ENCODE data around the gene NHSL1.

NHSL1 gene

DNA sequence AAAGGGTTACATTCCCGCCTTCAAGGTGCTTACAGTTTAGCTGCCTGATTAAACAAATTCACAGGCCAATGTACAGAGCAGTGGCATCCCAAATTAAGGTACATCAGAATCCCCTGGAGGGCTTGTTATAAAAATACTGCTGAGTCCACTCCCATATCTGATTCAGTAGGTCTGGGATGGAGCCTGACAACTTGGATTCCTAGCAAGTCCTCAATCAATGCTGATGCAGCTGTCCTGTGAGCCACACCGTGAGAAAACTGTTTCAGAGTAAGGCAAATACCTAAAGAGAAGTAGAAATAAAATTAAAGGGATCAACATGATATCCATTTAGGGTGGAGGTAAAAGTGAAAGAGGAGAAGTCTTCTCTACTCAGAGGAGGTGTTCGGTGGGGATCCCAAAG, 16.5 kb downstream of the NHSL1 start:
- DNase-seq = no peak
- TF ChIP-seq POLR2A (IDR thresholded peaks at IDR 0.05; ENCODE audit: low read length) (no peak), GATA1 (IDR thresholded peaks at IDR 0.05; ENCODE audit: low read depth, low read length) (no peak)

DNA sequence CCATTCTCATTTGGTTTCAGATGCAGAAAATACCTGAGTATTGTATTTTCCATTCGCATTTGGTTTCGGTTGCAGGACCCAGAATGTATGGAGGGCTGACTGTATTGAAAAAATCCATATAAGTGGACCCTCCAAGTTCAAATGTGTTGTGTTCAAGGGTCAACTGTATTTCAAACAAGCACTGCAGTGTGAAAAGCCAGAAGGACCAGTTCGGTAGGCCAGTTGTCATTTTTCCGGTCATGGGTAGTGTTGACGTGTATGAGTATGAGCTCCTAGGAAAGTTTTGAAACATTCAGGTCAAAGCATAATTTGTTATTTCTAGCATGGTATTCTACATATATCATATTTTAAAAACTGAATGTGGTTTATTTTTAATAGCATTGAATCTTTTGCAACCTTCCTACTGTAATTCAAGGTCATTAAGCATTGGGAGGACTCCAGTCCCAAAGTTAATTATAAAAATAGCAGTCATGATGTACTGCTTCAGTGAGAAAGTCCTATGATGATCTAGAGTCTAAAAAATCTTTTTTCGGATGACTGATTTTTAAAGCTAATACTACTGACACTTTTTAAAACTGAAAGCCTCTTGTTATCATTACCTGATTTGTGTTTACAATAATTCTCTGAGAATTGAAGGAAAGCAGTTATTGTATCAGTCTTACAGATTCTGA, 18.9 kb downstream of the NHSL1 start:
- TF ChIP-seq GATA1 (IDR thresholded peaks at IDR 0.05; ENCODE audit: low read depth, low read length) (no peak), POLR2A (IDR thresholded peaks at IDR 0.05; ENCODE audit: low read length) (no peak)
- DNase-seq = no peak

DNA sequence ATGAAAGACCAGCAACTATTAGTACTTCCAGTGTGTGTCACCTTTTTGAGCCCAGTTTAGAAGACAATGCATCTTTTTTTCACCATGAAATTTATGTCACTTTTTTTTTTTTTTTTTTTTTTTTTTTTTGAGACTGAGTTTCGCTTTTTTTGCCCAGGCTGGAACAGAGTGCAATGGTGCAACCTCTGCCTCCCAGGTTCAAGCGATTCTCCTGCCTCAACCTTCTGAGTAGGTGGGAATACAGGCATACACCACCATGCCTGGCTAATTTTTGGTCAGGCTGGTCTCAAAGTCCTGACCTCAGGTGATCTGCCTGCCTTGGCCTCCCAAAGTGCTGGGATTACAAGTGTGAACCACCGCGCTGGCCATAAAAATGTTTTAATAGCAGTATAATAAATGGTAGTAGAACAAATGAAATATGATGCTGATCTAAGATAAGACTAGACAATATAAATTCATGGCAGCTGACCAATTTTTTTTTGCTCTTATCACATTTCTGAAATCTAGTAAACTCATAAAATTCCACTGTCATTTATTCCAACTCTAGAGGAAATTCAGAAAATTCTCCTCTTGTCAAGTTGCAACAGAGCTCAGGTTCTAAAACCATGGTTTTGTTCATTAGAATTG, 21.3 kb downstream of the NHSL1 start:
- TF ChIP-seq POLR2A (IDR thresholded peaks at IDR 0.05; ENCODE audit: low read length) (no peak), GATA1 (IDR thresholded peaks at IDR 0.05; ENCODE audit: low read depth, low read length) (no peak)
- DNase-seq = no peak

DNA sequence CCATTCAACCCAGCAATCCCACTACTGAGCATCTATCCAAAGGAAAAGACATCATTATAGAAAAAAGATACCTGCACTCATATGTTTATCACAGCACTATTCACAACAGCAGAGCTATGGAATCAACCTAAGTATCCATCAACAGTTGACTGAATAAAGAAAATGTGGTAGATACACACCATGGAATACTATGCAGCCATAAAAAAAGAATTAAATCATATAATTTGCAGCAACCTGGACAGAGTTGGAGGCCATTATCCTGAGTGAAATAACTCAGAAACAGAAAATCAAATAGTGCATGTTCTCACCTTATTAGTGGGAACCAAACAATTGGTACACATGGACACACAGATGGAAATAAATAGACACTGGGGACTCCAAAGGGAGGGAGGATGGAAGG, 23.2 kb downstream of the NHSL1 start:
- DNase-seq = no peak
- TF ChIP-seq GATA1 (IDR thresholded peaks at IDR 0.05; ENCODE audit: low read depth, low read length) (no peak), POLR2A (IDR thresholded peaks at IDR 0.05; ENCODE audit: low read length) (no peak)

DNA sequence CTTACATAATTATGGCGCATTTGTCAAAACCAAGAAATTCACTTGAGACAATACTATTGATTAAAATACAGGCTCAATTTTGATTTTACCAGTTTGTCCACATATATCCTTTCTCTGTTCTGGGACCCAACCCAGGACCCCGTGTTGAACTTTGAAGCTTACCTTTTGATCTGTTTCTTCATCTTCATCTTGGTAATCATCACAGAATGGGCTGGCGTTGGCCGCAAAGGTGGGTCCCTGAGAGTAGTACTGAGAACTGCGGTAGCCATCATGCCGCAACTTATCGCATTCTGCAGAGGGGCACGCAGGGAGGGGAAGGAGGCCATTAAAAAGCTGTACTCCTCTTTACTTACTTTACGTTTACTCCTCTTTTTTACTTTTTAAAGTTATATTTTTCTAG, 26.1 kb downstream of the NHSL1 start:
- TF ChIP-seq GATA1 (IDR thresholded peaks at IDR 0.05; ENCODE audit: low read depth, low read length) (no peak), POLR2A (IDR thresholded peaks at IDR 0.05; ENCODE audit: low read length) (no peak)
- DNase-seq = no peak

DNA sequence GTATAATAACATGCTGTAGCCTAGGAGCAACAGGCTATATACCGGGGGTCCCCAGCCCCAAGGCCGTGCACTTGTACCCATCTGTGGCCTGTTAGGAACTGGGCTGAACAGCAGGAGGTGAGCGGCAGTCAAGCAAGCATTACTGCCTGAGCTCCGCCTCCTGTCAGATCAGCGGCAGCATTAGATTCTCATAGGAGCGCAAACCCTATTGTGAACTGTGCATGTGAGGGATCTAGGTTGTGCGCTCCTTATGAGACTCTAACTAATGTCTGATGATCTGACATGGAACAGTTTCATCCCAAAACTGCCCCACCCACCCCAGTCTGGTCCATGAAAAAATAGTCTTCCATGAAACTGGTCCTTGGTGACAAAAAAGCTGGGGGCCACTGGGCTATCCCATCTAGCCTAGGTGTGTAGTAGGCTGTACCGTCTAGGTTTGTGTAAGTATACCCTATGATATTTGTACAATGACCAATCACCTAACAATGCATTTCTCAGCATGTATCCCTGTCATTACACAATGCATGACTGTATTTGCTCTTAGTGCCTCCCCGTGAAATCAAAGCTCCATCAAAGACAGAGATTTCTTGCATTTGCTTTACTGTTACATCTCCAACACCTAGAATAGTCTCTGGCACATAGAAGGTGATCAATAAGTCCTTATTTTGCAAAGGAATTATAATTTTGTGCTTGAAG, 30.8 kb downstream of the NHSL1 start:
- DNase-seq = no peak
- TF ChIP-seq GATA1 (IDR thresholded peaks at IDR 0.05; ENCODE audit: low read depth, low read length) (no peak), POLR2A (IDR thresholded peaks at IDR 0.05; ENCODE audit: low read length) (no peak)

DNA sequence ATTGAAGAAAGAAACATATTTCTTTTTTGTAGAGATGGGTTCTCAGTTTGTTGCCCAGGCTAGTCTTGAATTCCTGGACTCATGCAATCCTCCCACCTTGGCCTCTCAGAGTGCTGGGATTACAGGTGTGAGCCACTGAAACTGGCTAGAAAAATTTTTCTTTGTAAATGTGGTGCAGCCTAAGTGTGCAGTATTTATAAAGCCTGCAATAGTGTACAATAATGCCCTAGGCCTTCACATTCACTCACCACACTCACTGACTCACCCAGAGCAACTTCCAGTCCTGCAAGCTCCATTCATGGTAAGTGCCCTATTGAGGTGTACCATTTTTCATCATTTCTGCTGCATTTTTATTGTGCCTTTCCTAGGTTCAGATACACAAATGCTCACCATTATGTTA, 31.4 kb downstream of the NHSL1 start:
- DNase-seq = no peak
- TF ChIP-seq GATA1 (IDR thresholded peaks at IDR 0.05; ENCODE audit: low read depth, low read length) (no peak), POLR2A (IDR thresholded peaks at IDR 0.05; ENCODE audit: low read length) (no peak)

DNA sequence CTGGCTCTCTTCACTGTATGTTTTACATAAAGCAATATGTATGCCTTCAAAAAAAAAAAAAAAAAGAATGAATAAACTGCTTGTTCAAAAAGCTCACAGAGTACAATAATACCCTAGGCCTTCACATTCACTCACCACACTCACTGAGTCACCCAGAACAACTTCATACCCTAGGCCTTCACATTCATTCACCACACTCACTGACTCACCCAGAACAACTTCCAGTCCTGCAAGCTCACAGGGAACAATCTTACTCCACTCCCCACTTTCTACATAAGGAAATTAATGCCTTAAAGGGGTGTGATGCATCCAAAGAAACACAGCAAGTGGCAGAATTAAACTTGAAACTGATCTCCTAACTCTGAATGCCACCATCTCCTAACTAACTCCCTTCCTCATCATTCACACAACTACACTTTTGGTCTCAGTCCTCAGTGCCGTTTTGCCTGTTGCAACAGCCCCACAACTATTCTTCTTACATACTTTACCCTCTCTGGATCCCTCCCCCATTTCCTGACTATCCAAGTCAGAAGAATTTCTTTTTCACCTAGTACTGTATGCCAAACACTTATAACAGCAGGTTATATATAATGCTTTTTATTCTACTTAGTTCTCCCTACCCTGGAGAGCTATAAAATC, 34.2 kb downstream of the NHSL1 start:
- TF ChIP-seq POLR2A (IDR thresholded peaks at IDR 0.05; ENCODE audit: low read length) (no peak), GATA1 (IDR thresholded peaks at IDR 0.05; ENCODE audit: low read depth, low read length) (no peak)
- DNase-seq = no peak

DNA sequence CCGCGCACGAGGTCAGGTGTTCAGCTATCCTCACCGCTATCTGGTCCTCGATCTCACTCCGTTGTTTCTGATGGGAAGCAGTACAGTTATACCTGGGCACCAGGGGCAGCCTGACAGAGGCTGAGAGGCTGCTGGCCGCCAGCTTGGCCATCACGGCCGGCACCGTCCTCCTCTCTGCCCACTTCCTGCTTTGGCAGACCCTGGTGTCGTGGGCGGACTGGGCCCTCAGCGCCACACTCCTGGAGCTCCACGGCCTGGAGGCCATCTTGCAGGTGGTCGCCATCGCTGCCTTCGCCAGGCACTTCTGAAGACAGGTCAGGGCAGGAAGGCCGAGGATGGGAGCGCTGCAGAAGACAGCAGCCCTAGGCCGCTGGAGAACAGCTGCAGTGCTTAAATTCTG, 35.2 kb downstream of the NHSL1 start:
- TF ChIP-seq POLR2A (IDR thresholded peaks at IDR 0.05; ENCODE audit: low read length) (no peak), GATA1 (IDR thresholded peaks at IDR 0.05; ENCODE audit: low read depth, low read length) (no peak)
- no peak for DNase-seq

DNA sequence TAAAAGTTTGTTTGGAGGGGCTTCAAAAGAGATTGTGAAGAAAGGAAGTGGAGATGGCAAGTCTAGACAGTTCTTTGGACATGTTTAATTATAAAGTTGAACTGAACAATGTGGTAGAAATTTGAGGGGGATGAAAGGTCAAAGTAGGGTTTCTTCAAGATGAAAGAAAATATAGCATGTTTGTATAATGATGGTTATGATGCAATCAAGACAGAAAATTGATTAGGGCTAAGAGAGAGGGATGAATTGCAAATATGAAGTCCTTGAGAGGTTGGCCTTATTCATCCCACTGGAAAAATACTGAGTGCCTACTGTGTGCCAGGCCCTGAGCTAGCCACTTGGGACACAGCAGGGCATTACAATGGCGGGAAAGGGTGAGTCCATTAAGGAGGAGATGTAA, 37.6 kb downstream of the NHSL1 start:
- no peak for TF ChIP-seq GATA1 (IDR thresholded peaks at IDR 0.05; ENCODE audit: low read depth, low read length)
- no peak for TF ChIP-seq POLR2A (IDR thresholded peaks at IDR 0.05; ENCODE audit: low read length)
- DNase-seq = no peak

DNA sequence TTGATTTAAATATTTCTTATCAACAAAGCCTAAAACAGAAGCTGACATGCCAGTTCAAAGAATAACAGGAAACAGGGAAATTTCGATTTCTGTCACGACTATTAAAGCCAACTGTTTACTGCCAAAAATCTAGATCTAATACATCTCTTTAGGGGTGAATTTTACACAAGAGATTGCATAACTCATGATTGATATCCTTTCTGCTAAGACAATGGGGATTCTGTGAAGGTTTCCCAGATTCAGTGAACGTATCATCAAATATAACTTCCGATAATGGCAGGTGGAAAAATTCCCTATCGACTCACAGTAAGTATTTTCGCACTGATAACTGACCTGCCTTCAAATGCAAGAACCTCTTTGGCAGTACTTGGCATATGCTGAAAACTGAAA, 42.9 kb downstream of the NHSL1 start:
- no peak for DNase-seq
- TF ChIP-seq POLR2A (IDR thresholded peaks at IDR 0.05; ENCODE audit: low read length) (no peak), GATA1 (IDR thresholded peaks at IDR 0.05; ENCODE audit: low read depth, low read length) (no peak)

DNA sequence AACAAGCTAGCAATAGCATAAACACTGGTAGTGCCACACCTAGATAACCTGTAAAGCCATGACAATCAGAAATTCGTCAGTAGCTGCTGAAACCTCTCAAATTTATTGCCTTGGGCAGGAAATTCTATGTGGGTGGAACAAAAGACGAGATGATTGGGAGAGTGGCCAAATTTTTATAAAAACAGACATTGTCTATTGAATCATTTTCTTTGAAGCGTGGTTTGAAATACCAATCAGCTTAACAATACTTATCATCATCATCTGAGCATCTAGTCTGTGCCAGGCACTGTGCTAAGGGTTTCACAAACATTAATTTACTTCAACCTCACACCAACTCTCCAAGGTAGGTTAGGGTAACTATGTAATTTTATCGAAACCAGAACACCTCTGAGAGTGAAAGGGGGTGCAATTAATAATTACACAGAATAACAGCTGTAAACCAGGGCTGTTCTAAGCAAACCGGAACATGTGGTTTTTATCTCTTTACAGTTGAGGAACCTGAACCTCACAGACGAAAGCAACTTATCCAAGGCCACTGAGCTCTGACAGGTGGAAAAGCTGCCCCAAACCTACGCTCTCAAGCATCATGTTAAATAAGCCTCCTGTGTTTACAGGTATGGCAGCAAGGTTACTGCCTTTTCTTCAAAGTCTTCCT, 43.4 kb downstream of the NHSL1 start:
- no peak for DNase-seq
- TF ChIP-seq POLR2A (IDR thresholded peaks at IDR 0.05; ENCODE audit: low read length) (no peak), GATA1 (IDR thresholded peaks at IDR 0.05; ENCODE audit: low read depth, low read length) (no peak)

DNA sequence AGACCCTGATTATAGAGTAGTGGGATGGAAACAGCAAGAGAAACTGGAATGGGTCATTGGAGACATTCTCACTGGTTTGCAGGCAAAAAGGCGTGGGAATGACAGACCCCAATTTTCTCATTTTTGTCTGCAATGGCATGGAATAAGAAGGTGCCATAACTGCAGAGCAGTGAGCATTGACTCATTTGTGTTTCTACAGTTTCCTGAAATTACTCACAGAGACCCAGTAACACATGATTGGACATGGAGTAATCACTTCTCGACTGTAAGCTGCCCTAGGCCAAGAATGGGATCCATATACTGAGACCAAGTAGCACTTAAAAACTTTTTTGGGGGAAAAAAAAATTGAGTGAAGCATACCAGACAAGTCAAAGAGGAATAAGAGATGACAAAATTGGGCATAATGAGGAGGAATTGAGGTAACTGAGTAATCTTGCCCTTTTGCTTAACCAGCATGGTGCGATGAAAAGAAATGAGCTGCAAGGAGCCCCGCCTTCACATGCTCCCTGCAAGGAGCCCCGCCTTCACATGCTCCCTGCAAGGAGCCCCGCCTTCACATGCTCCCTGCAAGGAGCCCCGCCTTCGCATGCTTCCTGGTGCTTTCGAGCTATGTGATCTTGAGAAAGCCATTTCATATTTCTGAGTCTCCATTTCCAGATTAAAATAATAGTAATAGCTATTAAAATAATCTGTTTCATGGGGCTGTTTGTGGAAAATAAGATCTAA, 44.1 kb downstream of the NHSL1 start:
- no peak for DNase-seq
- TF ChIP-seq GATA1 (IDR thresholded peaks at IDR 0.05; ENCODE audit: low read depth, low read length) = no peak
- no peak for TF ChIP-seq POLR2A (IDR thresholded peaks at IDR 0.05; ENCODE audit: low read length)

All from erythroblast (primary cell).